Stimulated activated CD8-positive, alpha-beta memory T cell treated with anti-CD3 and anti-CD28 coated beads, Interleukin-12 subunit alpha, Interleukin-12 subunit beta, amount 100 ng/mL, for 24 hours (primary cell): Measurements from ENCODE around the gene GULP1.
"Not testable (repeated sequence)": the region's sequence is repeated elsewhere in the genome, so short reads cannot be mapped to it uniquely, and the experiment has no call there.

Experiments used
- DNase-seq: peaks from one replicate; pipeline ENCODE4 v3.0.0-alpha.2; 2020; ENCODE audit errors: extremely low read depth

Gene GULP1

DNA sequence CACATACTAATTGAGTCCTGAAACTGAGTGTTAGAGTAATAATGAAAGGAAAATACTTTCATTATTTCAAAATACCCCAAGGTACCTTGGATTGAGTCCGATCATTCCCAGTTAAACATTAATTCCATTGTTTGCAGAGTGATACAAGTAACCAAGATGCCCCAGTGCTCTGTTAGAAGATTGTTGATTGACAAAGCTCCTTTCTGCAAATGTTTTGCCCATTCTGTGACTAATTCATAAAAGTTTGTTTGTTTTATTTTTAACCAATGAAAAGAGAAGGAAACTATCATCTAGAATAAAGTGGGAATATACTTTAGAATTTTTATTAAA is 124.0 kb downstream of the GULP1 start:
- DNase-seq = no peak

- no peak for DNase-seq
These were observed 124.7 kb downstream of the GULP1 start for GRCh38 chr2:188416367-188416766.

DNA sequence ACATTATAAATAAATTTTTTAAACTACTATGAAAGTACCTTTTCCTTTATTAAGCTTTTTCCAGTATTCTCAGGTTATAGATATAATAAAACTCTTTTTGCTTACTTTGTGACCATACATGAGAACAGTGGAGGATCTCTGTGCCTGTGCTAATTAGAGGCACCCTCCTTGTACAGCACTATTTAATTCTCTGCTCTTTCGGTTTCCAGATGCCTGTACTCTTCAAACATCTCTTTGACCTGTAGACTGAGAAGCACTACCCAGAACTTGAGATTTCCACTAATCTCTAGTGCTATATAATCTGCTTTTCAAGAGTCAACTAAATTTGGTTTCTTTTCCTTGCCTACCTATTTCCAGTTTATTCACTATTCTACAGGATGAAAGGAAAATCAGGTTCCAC is 131.1 kb downstream of the GULP1 start:
- DNase-seq = no peak

DNA sequence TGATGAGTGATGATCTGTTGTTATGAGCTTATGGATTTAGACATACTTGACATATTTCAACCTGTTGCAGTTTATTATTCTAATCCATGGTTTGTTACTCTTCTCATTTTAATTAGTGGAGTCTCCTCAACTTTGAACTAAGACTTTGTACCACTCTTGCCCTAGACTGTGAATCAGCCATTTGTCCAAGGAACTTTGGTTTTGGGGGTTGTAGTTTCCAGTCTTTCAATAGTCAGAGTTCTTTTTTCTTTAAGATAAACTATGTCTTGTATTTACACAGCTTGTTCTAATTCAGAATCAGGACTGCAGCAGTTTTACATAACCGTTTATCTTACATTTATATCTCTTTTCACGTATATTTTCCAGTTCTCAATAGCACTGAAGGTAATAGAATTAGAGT is 133.6 kb downstream of the GULP1 start:
- no peak for DNase-seq

DNA sequence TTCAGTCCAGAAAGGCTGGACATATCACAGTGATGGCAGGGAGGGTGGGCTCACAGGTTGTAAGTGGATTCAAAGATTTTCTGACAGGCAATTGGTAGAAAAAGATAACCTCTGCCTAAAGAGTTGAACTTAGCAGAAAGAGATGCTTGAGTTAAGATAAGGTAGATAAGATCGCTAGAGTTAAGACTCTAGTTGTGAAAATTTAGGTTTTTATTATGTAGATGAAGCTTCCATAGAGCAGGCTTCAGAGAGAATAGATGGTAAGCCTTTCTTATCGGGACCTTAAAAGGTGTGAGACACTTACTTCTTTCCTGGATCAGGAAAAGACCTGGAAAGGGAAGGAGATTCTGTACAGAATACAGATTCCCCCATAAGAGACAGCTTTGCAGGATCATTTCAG is 134.4 kb downstream of the GULP1 start:
- DNase-seq = no peak

DNA sequence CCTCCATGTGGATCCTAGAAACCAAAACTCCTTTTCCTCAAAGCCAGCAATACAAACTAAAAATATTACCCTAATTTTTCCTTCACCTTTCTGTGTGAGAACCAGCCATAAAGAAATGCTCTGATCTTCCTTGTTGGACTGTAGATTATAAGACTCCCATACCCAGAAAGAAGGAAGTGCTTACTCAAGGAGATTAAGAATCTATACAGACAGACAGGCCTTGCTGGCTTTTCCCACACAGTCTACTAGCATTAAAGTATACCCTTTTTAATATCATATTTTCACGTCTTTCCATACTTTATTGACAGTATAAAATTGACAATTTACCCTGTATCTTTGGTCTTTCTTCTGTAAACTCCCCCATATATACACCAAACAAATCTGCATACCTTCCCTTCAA is 139.0 kb downstream of the GULP1 start:
- no peak for DNase-seq

DNA sequence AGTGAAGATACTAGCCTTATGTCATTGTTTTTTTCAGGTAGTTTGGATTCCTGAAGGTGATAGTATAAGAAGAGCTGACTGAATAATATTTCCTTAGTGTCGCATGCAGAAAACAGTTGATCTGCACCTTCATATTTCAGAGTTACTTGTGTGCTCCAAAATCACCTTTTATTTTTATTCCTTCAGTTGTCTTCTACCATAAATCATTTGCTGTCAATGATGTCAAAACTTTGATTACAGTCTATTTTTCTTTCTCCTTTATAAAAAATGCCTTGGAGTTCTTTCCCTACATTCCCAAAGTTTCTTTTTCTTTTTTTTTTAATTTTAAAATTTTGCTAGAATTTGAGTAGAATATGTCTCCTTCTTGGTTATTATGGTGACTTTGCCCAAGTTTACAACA is 142.3 kb downstream of the GULP1 start:
- DNase-seq = no peak

GRCh38 chr2:188435115-188435514 is 143.4 kb downstream of the GULP1 start:
- DNase-seq = no peak

DNA sequence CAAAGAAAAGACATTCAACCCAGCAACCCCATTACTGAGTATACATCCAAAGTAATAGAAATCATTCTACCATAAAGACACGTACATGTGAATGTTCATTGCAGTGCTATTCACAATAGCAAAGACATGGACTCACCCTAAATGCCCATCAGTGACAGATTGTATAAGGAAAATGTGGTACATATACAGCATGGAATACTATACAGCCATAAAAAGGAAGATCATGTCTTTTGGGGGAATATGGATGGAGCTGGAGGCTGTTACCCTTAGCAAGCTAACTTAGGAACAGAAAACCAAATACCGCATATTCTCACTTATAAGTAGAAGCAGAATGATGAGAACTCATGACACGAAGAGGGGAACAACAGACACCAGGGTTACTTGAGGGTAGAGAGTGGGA is 145.9 kb downstream of the GULP1 start:
- DNase-seq = no peak

DNA sequence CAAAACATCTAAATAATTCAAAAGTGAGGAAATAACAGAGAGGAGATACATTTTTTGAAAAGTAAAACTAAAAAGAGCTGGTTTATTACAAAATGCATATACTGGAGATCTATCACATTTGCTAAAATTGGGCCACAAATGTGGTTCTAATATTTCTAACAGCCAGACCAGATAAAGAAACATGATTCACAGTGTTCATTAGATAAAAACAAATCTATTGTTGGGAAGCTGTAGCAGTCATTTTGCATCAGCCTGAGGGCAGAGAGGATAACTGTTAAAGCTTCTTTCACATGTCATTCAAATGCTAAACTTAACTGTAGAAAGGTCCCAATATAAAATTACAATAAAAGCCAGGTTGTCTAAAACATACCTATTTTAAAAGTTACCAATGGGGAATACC is 148.3 kb downstream of the GULP1 start:
- no peak for DNase-seq

GRCh38 chr2:188440849-188441248 is 149.2 kb downstream of the GULP1 start:
- DNase-seq = no peak

- no peak for DNase-seq
These were observed 149.7 kb downstream of the GULP1 start for GRCh38 chr2:188441288-188441947.

GRCh38 chr2:188443207-188443606 is 151.5 kb downstream of the GULP1 start:
- no peak for DNase-seq

DNA sequence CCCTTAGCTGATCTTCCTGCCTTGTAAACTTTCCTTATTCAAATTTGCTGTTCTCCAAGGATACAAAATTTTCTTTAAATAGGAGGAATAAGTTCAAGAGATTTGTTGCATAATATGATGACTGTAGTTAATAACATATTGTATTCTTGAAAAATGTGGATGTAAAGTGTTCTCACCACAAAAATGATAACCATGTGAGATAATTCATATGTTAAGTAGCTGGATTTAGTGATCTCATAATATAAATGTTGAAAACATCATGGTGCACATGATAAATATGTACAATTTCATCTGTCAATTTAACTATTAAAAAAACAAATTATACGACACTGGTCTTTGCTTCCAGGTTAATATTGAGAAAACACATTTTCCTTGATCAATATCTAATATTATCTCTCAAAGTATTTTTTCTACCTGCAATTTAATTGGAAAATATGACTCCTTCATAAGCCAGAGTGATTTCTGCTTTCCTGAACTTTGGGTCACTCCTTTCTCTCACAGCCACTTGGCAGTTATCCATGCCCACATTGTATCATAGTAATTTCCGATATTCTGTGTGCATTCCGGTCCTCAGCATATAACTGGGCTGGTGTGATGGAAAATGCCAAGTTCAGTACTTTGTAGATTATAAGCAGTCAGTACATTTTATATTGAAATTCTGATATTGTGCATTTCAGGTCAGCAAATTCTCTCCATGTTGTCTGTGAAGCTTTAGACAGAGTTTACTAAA is 152.6 kb downstream of the GULP1 start:
- no peak for DNase-seq

DNA sequence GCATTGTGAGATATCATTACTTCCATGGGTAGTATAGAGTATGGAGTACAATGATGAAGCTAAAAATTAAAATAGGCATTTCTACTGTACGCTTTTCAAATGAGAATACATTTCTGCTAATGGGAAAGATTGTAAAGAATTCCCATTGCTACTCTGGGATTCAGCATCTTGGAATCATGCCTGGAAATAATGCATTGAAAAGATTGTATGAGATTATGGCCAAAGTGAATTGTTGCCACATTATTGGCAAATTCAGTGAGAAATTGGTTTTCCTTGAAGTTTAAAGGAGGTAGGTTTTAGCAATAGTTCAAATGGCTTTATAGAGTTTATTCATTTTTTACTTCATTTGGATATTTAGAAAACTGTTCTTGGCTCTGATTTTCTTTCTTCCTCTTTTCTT is 157.9 kb downstream of the GULP1 start:
- DNase-seq = no peak

DNA sequence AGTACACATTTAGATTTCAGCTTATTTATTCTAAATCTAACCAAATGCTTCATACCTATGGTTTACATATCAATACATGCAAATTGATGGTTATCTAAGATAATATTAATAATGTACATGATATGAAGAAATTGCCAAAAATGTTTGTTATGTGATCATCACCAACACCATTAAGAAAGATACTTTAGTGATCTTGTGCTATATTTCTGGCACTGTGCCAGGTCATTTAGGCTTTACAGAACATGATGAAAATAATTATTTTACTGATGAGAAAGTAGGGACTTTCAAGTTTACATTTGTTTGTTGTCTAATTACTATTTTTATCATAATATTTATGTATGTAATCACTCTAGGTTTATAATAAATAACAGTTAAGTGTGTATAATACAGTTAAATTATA is 158.3 kb downstream of the GULP1 start:
- no peak for DNase-seq

GRCh38 chr2:188450732-188451483 is 159.2 kb downstream of the GULP1 start:
- DNase-seq = no peak

GRCh38 chr2:188452084-188452483 is 160.4 kb downstream of the GULP1 start:
- no peak for DNase-seq

DNA sequence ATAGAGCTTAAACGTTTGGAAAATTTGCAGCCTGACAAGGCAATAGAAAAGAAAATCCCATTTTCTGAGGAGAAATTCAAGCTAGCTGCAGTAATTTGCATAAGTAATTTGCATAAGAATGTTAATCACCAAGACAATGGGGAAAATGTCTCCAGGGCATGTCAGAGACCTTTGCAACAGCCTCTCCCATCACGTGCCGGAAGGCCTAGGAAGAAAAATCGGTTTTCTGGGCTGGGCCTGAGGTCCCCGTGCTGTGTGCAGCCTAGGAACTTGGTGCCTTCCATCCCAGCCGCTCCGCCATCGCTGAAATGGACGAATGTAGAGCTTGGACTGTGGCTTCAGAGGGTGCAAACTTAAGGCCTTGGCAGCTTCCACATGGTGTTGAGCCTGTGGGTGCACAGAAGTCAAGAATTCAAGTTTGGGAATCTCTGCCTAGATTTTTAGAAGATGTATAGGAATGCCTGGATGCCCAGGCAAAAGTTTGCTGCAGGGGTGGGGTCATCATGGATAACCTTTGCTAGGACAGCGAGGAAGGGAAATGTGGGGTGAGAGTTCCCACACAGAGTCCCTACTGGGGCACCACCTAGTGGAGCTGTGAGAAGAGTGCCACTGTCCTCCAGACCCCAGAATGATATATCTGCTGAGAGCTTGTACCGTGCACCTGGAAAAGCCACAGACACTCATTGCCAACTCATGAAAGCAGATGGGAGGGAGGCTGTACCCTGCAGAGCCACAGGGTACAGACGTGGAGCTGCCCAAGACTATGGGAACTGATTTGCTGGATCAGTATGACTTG is 164.6 kb downstream of the GULP1 start:
- DNase-seq = no peak

GRCh38 chr2:188459061-188459460 is 167.4 kb downstream of the GULP1 start:
- DNase-seq = no peak

DNA sequence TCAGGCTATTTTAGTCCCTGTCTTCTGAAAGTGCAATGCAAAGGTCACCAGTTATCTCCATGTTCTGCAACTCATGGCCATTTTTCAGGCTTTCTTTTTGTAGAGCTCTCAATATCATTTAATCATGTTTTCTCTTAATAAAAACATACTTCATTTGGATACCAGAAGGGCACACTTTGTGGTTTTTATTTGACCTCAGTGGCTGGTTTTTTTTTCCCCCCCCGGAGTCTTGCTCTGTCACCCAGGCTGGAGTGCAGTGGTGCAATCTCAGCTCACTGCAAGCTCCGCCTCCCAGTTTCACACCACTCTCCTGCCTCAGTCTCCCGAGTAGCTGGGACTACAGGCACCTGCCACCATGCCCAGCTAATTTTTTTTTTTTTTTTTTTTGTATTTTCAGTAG is 174.4 kb downstream of the GULP1 start:
- not testable (repeated sequence) for DNase-seq

DNA sequence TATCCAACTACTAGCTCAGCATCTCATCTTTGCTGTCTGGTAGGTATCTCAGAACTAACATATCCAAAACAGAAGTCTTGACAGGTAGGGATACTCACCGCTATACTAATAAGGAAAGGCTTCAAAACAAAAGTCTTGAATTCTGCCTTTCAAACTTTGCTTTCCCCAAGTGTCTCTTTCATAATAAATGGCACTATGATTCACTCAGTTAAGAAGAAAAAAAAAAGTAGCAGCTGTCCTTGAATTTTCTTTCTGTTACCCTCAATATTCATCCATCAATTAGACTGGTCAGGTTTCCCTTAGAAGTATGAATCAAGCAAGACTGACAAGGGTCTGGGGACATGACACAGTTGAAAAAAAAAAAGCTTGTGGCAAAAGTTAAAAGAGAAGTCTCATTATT is 175.1 kb downstream of the GULP1 start:
- DNase-seq = no peak
